MCF 10A (cell line): Measurements from ENCODE around the gene ABCB10. TPM values are rescaled to one million over a fixed set of nuclear protein-coding genes. Genes with fewer than 3 reads are reported as not detected.

ENCODE experiments used
- BruUV-seq: library from RNA; stranded (reverse); fragments of 400-500 nt; replicated peaks from 2 replicates; lab custom pipeline; 2021; lab: Mats Ljungman, UMichigan
- CTCF ChIA-PET: fragments of 300-600 bp; sonication (Branson Sonifier 250); formaldehyde crosslinking; extraction: SDS; loops from one replicate; lab custom pipeline; 2021; ENCODE audit warnings: antibody characterized with exemption, inconsistent platforms; lab: Yijun Ruan, JAX
- POLR2A ChIA-PET: fragments of 300-600, 350-650 bp; sonication (Branson Sonifier 250); formaldehyde crosslinking; extraction: SDS; loops from one replicate; lab custom pipeline; 2020; ENCODE audit warnings: antibody characterized with exemption, inconsistent platforms; lab: Yijun Ruan, JAX
- DNase-seq: peaks from one replicate; pipeline ENCODE4 v3.0.0-alpha.2; 2018; ENCODE audit not compliant: unreplicated experiment
- H3K27ac Mint-ChIP-seq: one replicate; pipeline ENCODE4 v1.8.0; 2022; ENCODE audit warnings: mild to moderate bottlenecking, low read depth, mixed read lengths; ENCODE audit not compliant: unreplicated experiment
- H3K27me3 Mint-ChIP-seq: one replicate; pipeline ENCODE4 v1.8.0; 2022; ENCODE audit warnings: mixed read lengths; ENCODE audit not compliant: insufficient read depth, unreplicated experiment
- H3K36me3 Mint-ChIP-seq: one replicate; pipeline ENCODE4 v1.8.0; 2022; ENCODE audit warnings: mild to moderate bottlenecking, moderate library complexity, mixed read lengths; ENCODE audit not compliant: insufficient read depth, unreplicated experiment
- H3K4me1 Mint-ChIP-seq: one replicate; pipeline ENCODE4 v1.8.0; 2022; ENCODE audit warnings: mixed read lengths; ENCODE audit not compliant: insufficient read depth, unreplicated experiment
- H3K4me3 Mint-ChIP-seq: one replicate; pipeline ENCODE4 v1.8.0; 2022; ENCODE audit warnings: mild to moderate bottlenecking, moderate library complexity, mixed read lengths; ENCODE audit not compliant: unreplicated experiment
- H3K9me3 Mint-ChIP-seq: one replicate; pipeline ENCODE4 v1.8.0; 2022; ENCODE audit warnings: mixed read lengths; ENCODE audit not compliant: unreplicated experiment
- CTCF ChIP-seq: fragments of 200-600 bp; IDR thresholded peaks from one replicate; pipeline ENCODE4 v1.8.0; 2022; ENCODE audit warnings: antibody characterized with exemption, mild to moderate bottlenecking; ENCODE audit not compliant: unreplicated experiment
- intact Hi-C: fragments of 100-400 bp; cut with micrococcal nuclease; formaldehyde crosslinking; loops from 2 replicates; pipeline ENCODE4 v1.14.1; 2022
- total RNA-seq: library from RNA; stranded (reverse); gene quantifications from 2 replicates; pipeline ENCODE4 v1.2.3, GENCODE V29; 2022

The ABCB10 gene
- total RNA-seq, 1 experiment from 2014 or later: 34.8 TPM

GRCh38 chr1:229590119-229590518, 31.6 kb upstream of the ABCB10 start:
- H3K4me3 Mint-ChIP-seq: no peak overlapping the region
- no TSS peak for BruUV-seq
- peaks cover 41% of the 10 kb centered on the region for H3K36me3 Mint-ChIP-seq
- intact Hi-C loops: no loop called here
- DNase-seq: no peak
- H3K4me1 Mint-ChIP-seq: no peaks in the 10 kb centered on the region
- H3K27me3 Mint-ChIP-seq: no peaks in the 10 kb centered on the region
- CTCF ChIA-PET: interaction anchor here (0.8 to 2.2 kb wide), 2 partner anchors 11 to 722 kb away, joined by 3 to 6 read pairs; no protein-coding TSS in a partner anchor
- no peaks in the 10 kb centered on the region for H3K9me3 Mint-ChIP-seq
- POLR2A ChIA-PET: interaction anchor here (0.7 to 1.0 kb wide), 2 partner anchors 11 to 12 kb away, joined by 3 read pairs; no protein-coding TSS in a partner anchor
- no peak for TF ChIP-seq CTCF
- H3K27ac Mint-ChIP-seq: no peak overlapping the region

- ChIA-PET CTCF (no interaction called here), POLR2A (no interaction called here)
- no peak overlapping the region for H3K27ac Mint-ChIP-seq
- intact Hi-C loops: no loop called here
- no peaks in the 10 kb centered on the region for H3K9me3 Mint-ChIP-seq
- no peak for TF ChIP-seq CTCF
- no peaks in the 10 kb centered on the region for H3K27me3 Mint-ChIP-seq
- no peak overlapping the region for H3K4me3 Mint-ChIP-seq
- DNase-seq: no peak
- H3K4me1 Mint-ChIP-seq: no peaks in the 10 kb centered on the region
- no peaks in the 10 kb centered on the region for H3K36me3 Mint-ChIP-seq
- no TSS peak for BruUV-seq
These were observed 26.8 kb upstream of the ABCB10 start for GRCh38 chr1:229585338-229585737.

DNA sequence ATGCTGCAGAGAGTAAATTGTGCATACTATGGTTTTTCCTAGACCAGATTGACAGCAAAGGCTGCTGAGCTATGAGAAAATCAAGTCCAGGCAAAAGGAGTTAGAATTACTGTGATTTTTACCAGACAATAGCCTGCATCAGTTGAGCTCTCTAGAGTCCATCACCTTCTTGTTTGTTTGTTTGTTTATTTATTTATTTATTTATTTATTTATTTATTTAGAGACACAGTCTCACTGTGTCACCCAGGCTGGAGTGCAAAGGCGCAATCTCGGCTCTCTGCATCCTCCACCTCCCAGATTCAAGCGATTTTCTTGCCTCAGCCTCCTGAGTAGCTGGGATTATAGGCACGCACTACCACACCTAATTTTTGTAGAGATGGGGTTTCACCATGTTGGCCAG, 24.2 kb upstream of the ABCB10 start:
- Mint-ChIP-seq H3K36me3 (no peaks in the 10 kb centered on the region), H3K27me3 (no peaks in the 10 kb centered on the region), H3K27ac (no peak overlapping the region), H3K4me1 (peaks cover 11% of the 10 kb centered on the region), H3K9me3 (no peaks in the 10 kb centered on the region), H3K4me3 (no peak overlapping the region)
- intact Hi-C loops: loop anchor here (5.0 kb wide), 1 partner anchor 730 kb away; no protein-coding TSS in a partner anchor
- BruUV-seq: no TSS peak
- no peak for DNase-seq
- TF ChIP-seq CTCF: no peak
- CTCF ChIA-PET: interaction anchor here (0.7 to 3.4 kb wide), 6 partner anchors 14 to 130 kb away, joined by 3 to 14 read pairs (median 4); partner anchors contain the start of gene ABCB10
- POLR2A ChIA-PET: interaction anchor here (0.7 to 6.4 kb wide), 11 partner anchors 12 to 114 kb away, joined by 3 to 61 read pairs (median 4); partner anchors contain the start of genes ABCB10, TAF5L and URB2

- intact Hi-C loops: loop anchor here (5.0 kb wide), 1 partner anchor 730 kb away; no protein-coding TSS in a partner anchor
- Mint-ChIP-seq H3K9me3 (no peaks in the 10 kb centered on the region), H3K36me3 (no peaks in the 10 kb centered on the region), H3K4me3 (no peak overlapping the region), H3K27ac (no peak overlapping the region), H3K27me3 (no peaks in the 10 kb centered on the region), H3K4me1 (peaks cover 11% of the 10 kb centered on the region)
- peak; percentile 71 for DNase-seq
- no TSS peak for BruUV-seq
- ChIA-PET POLR2A (interaction anchor here (0.9 to 6.4 kb wide), 10 partner anchors 12 to 79 kb away, joined by 3 to 61 read pairs (median 4); partner anchors contain the start of genes ABCB10, TAF5L and URB2), CTCF (interaction anchor here (0.7 to 3.4 kb wide), 4 partner anchors 14 to 129 kb away, joined by 3 to 14 read pairs (median 4); partner anchors contain the start of gene ABCB10)
- no peak for TF ChIP-seq CTCF
These were observed 23.6 kb upstream of the ABCB10 start for GRCh38 chr1:229582011-229582694.
